ENCODE data around the gene NXPH1.

DNA sequence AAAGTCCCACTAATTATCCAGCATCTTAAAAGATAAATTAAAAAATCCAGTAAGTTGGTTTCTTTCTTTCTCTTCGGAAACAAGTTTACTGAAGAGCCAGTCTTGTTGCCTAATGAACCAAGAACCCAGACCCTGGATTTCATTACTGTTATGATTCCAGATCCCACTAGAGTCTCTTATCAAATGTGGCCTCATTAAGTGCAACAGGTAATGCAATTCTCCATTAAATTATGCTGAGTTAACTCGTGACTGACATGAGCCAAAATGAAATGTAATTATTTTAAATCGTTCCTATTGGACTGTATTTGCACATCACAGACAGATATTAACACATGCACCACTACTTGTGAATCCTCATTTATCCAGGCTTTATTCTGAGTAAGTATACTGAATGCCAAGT is 115.6 kb downstream of the NXPH1 start:
- TF ChIP-seq TGIF2 (CRISPR knock-in tag; IDR thresholded peaks at IDR 0.05) (no peak), MYC (IDR thresholded peaks at IDR 0.05; ENCODE audit: low read depth, low read length) (no peak), MYC (CRISPR knock-in tag; IDR thresholded peaks at IDR 0.05; ENCODE audit: borderline replicate concordance, low read depth) (no peak)
